HEK293 (cell line): ENCODE results near the gene FERMT3.

Experiments used
- CTCF ChIP-seq: fragments of 450-650 bp; formaldehyde crosslinking; IDR thresholded peaks from 2 replicates; pipeline ENCODE4 v1.5.1; 2016; ENCODE audit warnings: missing biosample characterization, missing genetic modification characterization
- ELK4 ChIP-seq: IDR thresholded peaks from 2 replicates; pipeline ENCODE4 v1.6.1; 2011; ENCODE audit warnings: mild to moderate bottlenecking, low read depth, low read length, borderline replicate concordance
- KLF9 ChIP-seq: fragments of 450-650 bp; formaldehyde crosslinking; IDR thresholded peaks from 2 replicates; pipeline ENCODE4 v1.5.1; 2016; ENCODE audit warnings: missing biosample characterization, missing genetic modification characterization, low read depth
- OSR2 ChIP-seq: fragments of 450-650 bp; formaldehyde crosslinking; IDR thresholded peaks from 2 replicates; pipeline ENCODE4 v1.5.1; 2016; ENCODE audit warnings: missing biosample characterization, missing genetic modification characterization
- REST ChIP-seq: fragments of 450-650 bp; formaldehyde crosslinking; IDR thresholded peaks from 2 replicates; pipeline ENCODE4 v1.5.1; 2016; ENCODE audit warnings: missing biosample characterization, missing genetic modification characterization
- YY2 ChIP-seq: fragments of 450-650 bp; formaldehyde crosslinking; IDR thresholded peaks from 2 replicates; pipeline ENCODE4 v1.5.1; 2016; ENCODE audit warnings: missing biosample characterization, missing genetic modification characterization
- ZBTB49 ChIP-seq: fragments of 450-650 bp; formaldehyde crosslinking; IDR thresholded peaks from 2 replicates; pipeline ENCODE4 v1.5.1; 2016; ENCODE audit warnings: missing biosample characterization, missing genetic modification characterization, low read depth
- ZNF133 ChIP-seq: fragments of 450-650 bp; formaldehyde crosslinking; IDR thresholded peaks from 2 replicates; pipeline ENCODE4 v1.5.1; 2016; ENCODE audit warnings: missing biosample characterization, missing genetic modification characterization
- ZNF146 ChIP-seq: fragments of 450-650 bp; formaldehyde crosslinking; IDR thresholded peaks from 2 replicates; pipeline ENCODE4 v1.5.1; 2016; ENCODE audit warnings: missing biosample characterization, missing genetic modification characterization
- ZNF274 ChIP-seq, 2 experiments: fragments of 200-500 bp in 1 of 2; fragments of 450-650 bp in 1 of 2; sonication (Bioruptor generic) in 1 of 2; formaldehyde crosslinking in 1 of 2; IDR thresholded peaks; 2 replicates each; pipeline versions ENCODE4 v1.5.1 to v1.6.1; 2014 to 2016; ENCODE audit warnings: borderline replicate concordance in 1 of 2, inconsistent platforms in 1 of 2, low read length in 1 of 2, missing biosample characterization in 1 of 2, missing genetic modification characterization in 1 of 2
- ZNF335 ChIP-seq: fragments of 450-650 bp; formaldehyde crosslinking; conservative IDR thresholded peaks from 2 replicates; pipeline ENCODE4 v1.5.1; 2016; ENCODE audit warnings: missing biosample characterization, missing genetic modification characterization
- ZNF488 ChIP-seq: fragments of 450-650 bp; formaldehyde crosslinking; IDR thresholded peaks from 2 replicates; pipeline ENCODE4 v1.5.1; 2016; ENCODE audit warnings: missing biosample characterization, missing genetic modification characterization
- ZSCAN5A ChIP-seq: fragments of 450-650 bp; formaldehyde crosslinking; IDR thresholded peaks from 2 replicates; pipeline ENCODE4 v1.5.1; 2016; ENCODE audit warnings: missing biosample characterization, missing genetic modification characterization

- no peak for TF ChIP-seq KLF9 (tag by site-specific recombination)
- no peak for TF ChIP-seq CTCF (tag by site-specific recombination)
- no peak for TF ChIP-seq OSR2 (tag by site-specific recombination)
- no peak for TF ChIP-seq ZNF274 (IDR thresholded peaks at IDR 0.05; ENCODE audit: low read length)
- TF ChIP-seq ZNF274 (tag by site-specific recombination; IDR thresholded peaks at IDR 0.05; ENCODE audit: borderline replicate concordance): no peak
- no peak for TF ChIP-seq ZNF133 (tag by site-specific recombination)
- TF ChIP-seq ELK4: no peak
- TF ChIP-seq ZNF335: no peak
- TF ChIP-seq ZSCAN5A (tag by site-specific recombination): no peak
- TF ChIP-seq ZBTB49: no peak
- TF ChIP-seq REST: no peak
- TF ChIP-seq YY2: no peak
- TF ChIP-seq ZNF146 (tag by site-specific recombination): no peak
- no peak for TF ChIP-seq ZNF488
Observed at GRCh38 chr11:64243236-64243854, 36.8 kb downstream of the FERMT3 start.
